Keratinocyte (primary cell): Measurements from ENCODE around the gene DPH5.

ENCODE experiments used
- CTCF ChIP-seq, 3 experiments: IDR thresholded peaks in 1 of 3; conservative IDR thresholded peaks in 1 of 3; optimal IDR thresholded peaks in 1 of 3; 2 replicates in 2 of 3; 3 replicates in 1 of 3; pipeline versions ENCODE3 to v1.5.1; 2011; ENCODE audit warnings: low read length in 3 of 3, mild to moderate bottlenecking in 3 of 3, moderate library complexity in 2 of 3, control low read depth in 1 of 3, inconsistent platforms in 1 of 3; ENCODE audit not compliant: insufficient read depth in 2 of 3; ENCODE audit errors: extremely low read depth in 1 of 3
- EZH2 ChIP-seq: IDR thresholded peaks from one replicate; pipeline ENCODE4 v1.6.1; 2012; ENCODE audit warnings: inconsistent platforms, mild to moderate bottlenecking, low read length, moderate library complexity

GRCh38 chr1:100979631-100980030 is 46.0 kb downstream of the DPH5 start:
- TF ChIP-seq CTCF (optimal IDR thresholded peaks at IDR 0.05 in 1 of 3, IDR thresholded peaks at IDR 0.05 in 1 of 3, conservative IDR thresholded peaks at IDR 0.05 in 1 of 3; ENCODE audit: extremely low read depth in 1 of 3, insufficient read depth in 2 of 3, low read length in 3 of 3): no peak
- no peak for TF ChIP-seq EZH2
